Esophagus squamous epithelium (tissue), 4 donors: ENCODE data around the gene PLA2G2A.

ENCODE experiments used
- CTCF ChIP-seq, 6 experiments: fragments of 450-650 bp in 4 of 6; fragments of 200-600 bp in 2 of 6; sonication (generic) in 2 of 6; IDR thresholded peaks; one replicate each; pipeline ENCODE4 v1.5.1; 2016 to 2019; ENCODE audit warnings: antibody characterized with exemption in 6 of 6, mild to moderate bottlenecking in 4 of 6, moderate library complexity in 4 of 6
- POLR2A ChIP-seq, 4 donors: fragments of 450-650 bp; IDR thresholded peaks; one replicate each; pipeline ENCODE4 v1.6.1; 2017; ENCODE audit warnings: antibody characterized with exemption in 4 of 4, mild to moderate bottlenecking in 4 of 4, moderate library complexity in 3 of 4

DNA sequence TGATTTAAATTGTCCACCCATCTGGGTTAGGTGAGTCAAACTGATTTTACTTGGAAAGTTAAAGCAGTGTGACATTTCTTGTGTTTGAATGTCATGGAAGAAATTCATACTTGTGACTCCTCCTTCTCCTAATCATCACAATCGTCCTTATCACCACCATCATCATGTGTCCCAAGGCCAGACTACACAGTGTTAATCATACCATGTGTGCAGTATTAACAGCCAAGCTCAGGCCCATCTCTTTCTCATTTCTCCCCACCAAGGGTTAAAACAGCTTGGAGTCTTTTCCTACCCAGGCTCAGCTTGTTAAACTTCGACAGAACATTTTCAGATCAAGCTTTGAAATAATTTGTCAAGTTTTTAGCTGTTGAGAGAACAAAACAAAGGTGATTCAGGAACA lies 33.5 kb downstream of the PLA2G2A start:
- TF ChIP-seq CTCF (IDR thresholded peaks at IDR 0.05) (no peak), POLR2A (IDR thresholded peaks at IDR 0.05) (no peak)
